CD8-positive, alpha-beta memory T cell (primary cell): ENCODE data around the gene LSM7. TPM values are rescaled to one million over a fixed set of nuclear protein-coding genes. Genes with fewer than 3 reads are reported as not detected.

Source experiments
- CTCF ChIA-PET: fragments of 350-600 bp; sonication (Branson Sonifier 250); formaldehyde crosslinking; loops from one replicate; lab custom pipeline; 2021; ENCODE audit warnings: antibody characterized with exemption; lab: Charles Lee
- POLR2A ChIA-PET: fragments of 350-600 bp; sonication (Branson Sonifier 250); formaldehyde crosslinking; loops from one replicate; lab custom pipeline; 2021; ENCODE audit warnings: antibody characterized with exemption; lab: Charles Lee
- DNase-seq, 5 donors: peaks; one replicate each; pipeline versions ENCODE4 v3.0.0 to v3.0.0-alpha.2; 2020 to 2022; ENCODE audit warnings: mixed read lengths in 1 of 5
- H3K27ac ChIP-seq: one replicate; pipeline ENCODE4 v1.7.0; 2013; ENCODE audit warnings: low read depth, mild to moderate bottlenecking, low read length, moderate library complexity
- H3K27me3 ChIP-seq: 2 replicates; pipeline ENCODE4 v1.7.0; 2013; ENCODE audit warnings: low read length, mild to moderate bottlenecking; ENCODE audit not compliant: insufficient read depth, poor library complexity, severe bottlenecking
- H3K36me3 ChIP-seq: 2 replicates; pipeline ENCODE4 v1.7.0; 2013; ENCODE audit warnings: mild to moderate bottlenecking, low read length, moderate library complexity; ENCODE audit not compliant: insufficient read depth
- H3K4me1 ChIP-seq: 2 replicates; pipeline ENCODE4 v1.7.0; 2013; ENCODE audit warnings: mild to moderate bottlenecking, low read length, moderate library complexity; ENCODE audit not compliant: insufficient read depth
- H3K4me3 ChIP-seq: 2 replicates; pipeline ENCODE4 v1.7.0; 2013; ENCODE audit warnings: mild to moderate bottlenecking, low read length
- H3K9me3 ChIP-seq: 2 replicates; pipeline ENCODE4 v1.7.0; 2013; ENCODE audit warnings: mild to moderate bottlenecking, low read length
- H3K27ac Mint-ChIP-seq, 8 donors: one replicate each; pipeline ENCODE4 v1.8.0; 2020 to 2021; ENCODE audit warnings: mixed read lengths in 8 of 8, mild to moderate bottlenecking in 6 of 8, inconsistent platforms in 3 of 8, moderate library complexity in 3 of 8
- H3K27me3 Mint-ChIP-seq, 2 donors: one replicate each; pipeline ENCODE4 v1.8.0; 2020 to 2021; ENCODE audit warnings: mixed read lengths in 2 of 2, mild to moderate bottlenecking in 1 of 2, moderate library complexity in 1 of 2
- H3K36me3 Mint-ChIP-seq, 3 donors: one replicate each; pipeline ENCODE4 v1.8.0; 2020 to 2021; ENCODE audit warnings: mixed read lengths in 3 of 3, inconsistent platforms in 1 of 3, mild to moderate bottlenecking in 1 of 3
- H3K4me1 Mint-ChIP-seq, 3 donors: one replicate each; pipeline ENCODE4 v1.8.0; 2020 to 2021; ENCODE audit warnings: mixed read lengths in 3 of 3, inconsistent platforms in 1 of 3, mild to moderate bottlenecking in 1 of 3
- H3K4me3 Mint-ChIP-seq, 7 donors: one replicate each; pipeline ENCODE4 v1.8.0; 2020 to 2021; ENCODE audit warnings: mixed read lengths in 7 of 7, mild to moderate bottlenecking in 6 of 7, moderate library complexity in 4 of 7, inconsistent platforms in 2 of 7
- H3K9me3 Mint-ChIP-seq, 5 donors: one replicate each; pipeline ENCODE4 v1.8.0; 2020 to 2022; ENCODE audit warnings: mixed read lengths in 5 of 5, mild to moderate bottlenecking in 3 of 5, moderate library complexity in 2 of 5, inconsistent platforms in 1 of 5
- polyA plus RNA-seq: library from polyadenylated mRNA; unstranded; fragments of 300-500 nt; fragmentation: Illumina TruSeq; gene quantifications from one replicate; pipeline ENCODE4 v1.2.3, GENCODE V29; 2021
- total RNA-seq, 2 experiments: library from RNA; stranded (reverse); gene quantifications; one replicate each; pipeline ENCODE4 v1.2.3, GENCODE V29; 2021

Gene LSM7
- total and polyA plus RNA-seq, 3 experiments from 2014 or later, result 162 to 168 (median 163) TPM

GRCh38 chr19:2327773-2328400, 499 bp downstream of the LSM7 start:
- Mint-ChIP-seq H3K4me3 (peak overlapping the region; percentile 92 to 100 (median 99)), H3K36me3 (peaks cover 3 to 49% (median 4%) of the 10 kb centered on the region in 3 donors), H3K27me3 (peaks cover 0 to 2% of the 10 kb centered on the region in 2 donors), H3K4me1 (peaks cover 37 to 69% (median 39%) of the 10 kb centered on the region in 3 donors), H3K27ac (peak overlapping the region; percentile 94 to 99 (median 99)), H3K9me3 (no peaks in the 10 kb centered on the region)
- ChIA-PET POLR2A (interaction anchor here (0.5 to 1.3 kb wide), 4 partner anchors 30 to 89 kb away, joined by 3 read pairs; no protein-coding TSS in a partner anchor), CTCF (interaction anchor here (0.6 to 1.7 kb wide), 3 partner anchors 32 to 1145 kb away, joined by 3 to 5 read pairs (median 3); no protein-coding TSS in a partner anchor)
- Histone ChIP-seq H3K27ac (peak overlapping the region; percentile 79), H3K9me3 (no peaks in the 10 kb centered on the region), H3K4me1 (peaks cover 48% of the 10 kb centered on the region), H3K27me3 (no peaks in the 10 kb centered on the region), H3K36me3 (peaks cover 4% of the 10 kb centered on the region), H3K4me3 (peak overlapping the region; percentile 95)
- peak; percentile 42 to 69 (median 62) for DNase-seq

GRCh38 chr19:2326699-2327360, 1.6 kb downstream of the LSM7 start:
- Histone ChIP-seq H3K36me3 (peaks cover 4% of the 10 kb centered on the region), H3K4me3 (peak overlapping the region; percentile 95), H3K27ac (peak overlapping the region; percentile 79), H3K9me3 (no peaks in the 10 kb centered on the region), H3K4me1 (peaks cover 38% of the 10 kb centered on the region), H3K27me3 (no peaks in the 10 kb centered on the region)
- peaks cover 3 to 56% (median 4%) of the 10 kb centered on the region in 3 donors for H3K36me3 Mint-ChIP-seq
- H3K27ac Mint-ChIP-seq, result peak overlapping the region in 6 of 8 donors; percentile 94 to 99 (median 99)
- peak overlapping the region; percentile 58 to 100 (median 99) for H3K4me3 Mint-ChIP-seq
- peaks cover 37 to 62% (median 39%) of the 10 kb centered on the region in 3 donors for H3K4me1 Mint-ChIP-seq
- H3K9me3 Mint-ChIP-seq, result no peaks in the 10 kb centered on the region
- CTCF ChIA-PET, result interaction anchor here (1.1 to 1.7 kb wide), 2 partner anchors 12 to 171 kb away, joined by 3 to 5 read pairs; no protein-coding TSS in a partner anchor
- DNase-seq, result no peak
- POLR2A ChIA-PET, result no interaction called here
- peaks cover 0 to 2% of the 10 kb centered on the region in 2 donors for H3K27me3 Mint-ChIP-seq

GRCh38 chr19:2325281-2326046, 2.9 kb downstream of the LSM7 start:
- peaks cover 3 to 63% (median 4%) of the 10 kb centered on the region in 3 donors for H3K36me3 Mint-ChIP-seq
- peak overlapping the region in 3 of 7 donors; percentile 72 to 100 (median 83) for H3K4me3 Mint-ChIP-seq
- Histone ChIP-seq H3K9me3 (no peaks in the 10 kb centered on the region), H3K27me3 (no peaks in the 10 kb centered on the region), H3K4me1 (peaks cover 24% of the 10 kb centered on the region), H3K4me3 (no peak overlapping the region), H3K27ac (no peak overlapping the region), H3K36me3 (peaks cover 8% of the 10 kb centered on the region)
- H3K4me1 Mint-ChIP-seq, result peaks cover 37 to 51% (median 37%) of the 10 kb centered on the region in 3 donors
- DNase-seq, result no peak
- ChIA-PET POLR2A (no interaction called here), CTCF (interaction anchor here (1.0 to 1.1 kb wide), 2 partner anchors 11 to 26 kb away, joined by 3 read pairs; no protein-coding TSS in a partner anchor)
- no peaks in the 10 kb centered on the region for H3K9me3 Mint-ChIP-seq
- H3K27ac Mint-ChIP-seq, result peak overlapping the region in 4 of 8 donors; percentile 55 to 99 (median 64)
- peaks cover 0 to 2% of the 10 kb centered on the region in 2 donors for H3K27me3 Mint-ChIP-seq

- ChIA-PET CTCF (no interaction called here), POLR2A (no interaction called here)
- Mint-ChIP-seq H3K36me3 (peaks cover 3 to 59% (median 4%) of the 10 kb centered on the region in 3 donors), H3K9me3 (no peaks in the 10 kb centered on the region), H3K4me3 (no peak overlapping the region), H3K27ac (peak overlapping the region in 3 of 8 donors; percentile 38 to 73 (median 66)), H3K27me3 (no peaks in the 10 kb centered on the region), H3K4me1 (peaks cover 29 to 41% (median 32%) of the 10 kb centered on the region in 3 donors)
- Histone ChIP-seq H3K4me3 (no peak overlapping the region), H3K27ac (no peak overlapping the region), H3K4me1 (peaks cover 20% of the 10 kb centered on the region), H3K27me3 (no peaks in the 10 kb centered on the region), H3K9me3 (no peaks in the 10 kb centered on the region), H3K36me3 (peaks cover 8% of the 10 kb centered on the region)
- DNase-seq, result no peak
These were observed 4.0 kb downstream of the LSM7 start for GRCh38 chr19:2324220-2324948.

DNA sequence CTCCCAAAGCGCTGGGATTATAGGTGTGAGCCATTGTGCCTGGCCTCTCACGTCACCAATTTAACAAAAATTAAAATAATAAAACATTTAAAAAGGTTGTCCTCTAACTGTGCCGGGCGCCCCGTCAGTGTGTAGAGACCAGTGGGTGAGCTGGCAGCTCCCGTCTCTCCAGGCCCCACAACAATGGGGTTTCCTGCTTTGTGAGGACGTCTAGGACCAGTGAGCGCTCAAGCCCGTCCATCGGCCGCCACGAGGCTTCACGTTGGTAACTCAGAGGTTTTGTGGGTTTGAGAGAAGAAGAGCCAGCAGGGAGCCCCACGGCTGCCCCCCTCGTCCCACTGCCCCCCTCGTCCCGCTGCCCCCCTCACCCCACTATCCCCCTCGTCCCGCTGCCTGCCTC, 4.7 kb downstream of the LSM7 start:
- CTCF ChIA-PET, result no interaction called here
- Histone ChIP-seq H3K36me3 (peaks cover 8% of the 10 kb centered on the region), H3K27ac (no peak overlapping the region), H3K4me1 (peaks cover 15% of the 10 kb centered on the region), H3K27me3 (no peaks in the 10 kb centered on the region), H3K9me3 (no peaks in the 10 kb centered on the region), H3K4me3 (no peak overlapping the region)
- Mint-ChIP-seq H3K27ac (no peak overlapping the region), H3K9me3 (no peaks in the 10 kb centered on the region), H3K36me3 (peaks cover 3 to 57% (median 4%) of the 10 kb centered on the region in 3 donors), H3K4me1 (peaks cover 25 to 36% (median 28%) of the 10 kb centered on the region in 3 donors), H3K4me3 (peak overlapping the region in 1 of 7 donors; percentile 54), H3K27me3 (no peaks in the 10 kb centered on the region)
- POLR2A ChIA-PET, result no interaction called here
- no peak for DNase-seq

DNA sequence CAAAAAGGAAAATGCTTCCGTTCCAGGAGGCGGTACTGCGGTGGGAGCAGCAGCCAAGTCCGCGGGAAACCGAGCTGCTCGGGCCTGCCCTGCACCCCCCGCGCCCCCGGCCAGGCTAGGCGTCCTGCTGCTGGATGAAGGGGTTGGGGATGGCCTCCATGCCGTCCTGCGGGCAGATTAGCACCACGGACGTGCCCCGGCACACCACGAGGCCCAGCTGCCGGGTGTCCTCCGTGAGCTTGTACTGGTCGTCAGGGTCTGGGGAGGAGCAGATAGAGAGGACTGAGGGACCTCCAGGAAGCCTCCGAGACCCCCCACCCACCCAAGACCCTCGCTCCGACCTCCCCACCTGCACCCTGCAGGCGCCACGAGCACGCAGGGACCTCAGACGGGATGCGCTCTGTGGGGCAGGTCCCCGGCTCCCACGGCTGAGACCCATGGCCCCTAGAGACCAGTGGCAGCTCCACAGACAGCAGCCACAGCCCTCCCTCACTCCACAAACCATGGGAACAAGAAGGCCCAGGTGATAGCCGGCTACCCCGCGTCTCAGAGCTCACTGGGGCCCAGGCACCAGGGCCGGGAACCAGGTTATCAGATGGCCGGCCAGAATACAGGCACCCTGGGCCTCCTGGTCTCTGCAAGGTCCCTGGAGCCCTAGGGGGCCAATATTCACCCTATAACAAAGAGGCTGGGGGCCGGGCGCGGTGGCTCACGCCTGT, 6.7 kb downstream of the LSM7 start:
- peaks cover 2% of the 10 kb centered on the region for H3K4me1 ChIP-seq
- no peak overlapping the region for H3K27ac Mint-ChIP-seq
- H3K36me3 ChIP-seq, result peaks cover 8% of the 10 kb centered on the region
- H3K4me1 Mint-ChIP-seq, result peaks cover 11 to 20% (median 12%) of the 10 kb centered on the region in 3 donors
- H3K9me3 Mint-ChIP-seq, result no peaks in the 10 kb centered on the region
- DNase-seq, result no peak
- H3K36me3 Mint-ChIP-seq, result peaks cover 0 to 45% (median 4%) of the 10 kb centered on the region in 3 donors
- H3K27me3 ChIP-seq, result no peaks in the 10 kb centered on the region
- no peaks in the 10 kb centered on the region for H3K27me3 Mint-ChIP-seq
- no peak overlapping the region for H3K4me3 ChIP-seq
- ChIA-PET CTCF (no interaction called here), POLR2A (no interaction called here)
- no peaks in the 10 kb centered on the region for H3K9me3 ChIP-seq
- no peak overlapping the region for H3K4me3 Mint-ChIP-seq
- no peak overlapping the region for H3K27ac ChIP-seq

DNA sequence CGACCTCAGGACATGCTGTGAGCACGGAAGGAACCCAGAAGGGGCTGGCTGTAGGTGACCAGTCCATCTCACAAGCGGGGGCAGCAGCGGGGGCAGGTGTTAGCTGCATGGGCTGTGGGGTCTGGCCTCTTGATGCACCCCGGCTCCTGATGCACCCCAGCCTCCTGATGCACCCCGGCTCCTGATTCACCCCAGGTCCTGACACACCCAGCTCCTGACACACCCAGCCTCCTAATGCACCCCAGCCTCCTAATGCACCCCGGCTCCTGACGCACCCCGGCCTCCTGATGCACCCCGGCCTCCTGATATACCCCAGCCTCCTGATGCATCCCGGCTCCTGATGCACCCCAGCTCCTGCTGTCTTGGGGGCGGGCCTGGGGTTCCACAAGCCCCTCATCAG, 7.4 kb downstream of the LSM7 start:
- H3K36me3 ChIP-seq, result peaks cover 8% of the 10 kb centered on the region
- Mint-ChIP-seq H3K27ac (no peak overlapping the region), H3K9me3 (no peaks in the 10 kb centered on the region), H3K36me3 (peaks cover 0 to 39% (median 2%) of the 10 kb centered on the region in 3 donors), H3K4me3 (no peak overlapping the region), H3K4me1 (peaks cover 4 to 13% (median 7%) of the 10 kb centered on the region in 3 donors), H3K27me3 (no peaks in the 10 kb centered on the region)
- H3K27ac ChIP-seq, result no peak overlapping the region
- no peaks in the 10 kb centered on the region for H3K9me3 ChIP-seq
- ChIA-PET CTCF (no interaction called here), POLR2A (no interaction called here)
- H3K4me3 ChIP-seq, result no peak overlapping the region
- no peaks in the 10 kb centered on the region for H3K27me3 ChIP-seq
- H3K4me1 ChIP-seq, result no peaks in the 10 kb centered on the region
- no peak for DNase-seq
